ENCODE data around the gene TUB.

DNA sequence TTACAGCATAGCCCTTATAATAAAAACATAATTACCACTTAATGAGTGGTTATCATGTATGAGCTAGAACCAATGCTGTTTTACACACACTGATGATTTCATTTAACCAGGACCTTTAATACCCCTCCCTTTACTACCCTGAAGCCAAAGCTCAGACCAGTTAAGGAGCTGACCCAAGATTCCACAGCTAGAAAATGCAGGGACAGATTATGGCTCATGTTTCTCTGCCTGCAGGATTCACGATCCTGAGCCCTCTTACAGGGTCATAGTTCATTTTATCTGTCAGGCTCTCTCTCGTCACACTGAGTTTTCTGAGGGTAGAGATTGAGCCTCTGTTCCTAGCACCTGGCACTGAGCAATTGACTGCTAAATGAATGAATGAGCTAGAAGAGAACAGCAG is 27.4 kb downstream of the TUB start:
- TF ChIP-seq POLR2AphosphoS5 (IDR thresholded peaks at IDR 0.05; ENCODE audit: low read depth, low read length) (no peak), SIN3A (IDR thresholded peaks at IDR 0.05; ENCODE audit: borderline replicate concordance, insufficient read depth, low read length) (no peak), TAF1 (IDR thresholded peaks at IDR 0.05; ENCODE audit: borderline replicate concordance, insufficient read depth, low read length) (no peak), FOXP2 (optimal IDR thresholded peaks at IDR 0.05; ENCODE audit: borderline replicate concordance, extremely low read depth, extremely low read length, insufficient read depth) (no peak)
- TF ChIP-seq, protein P1, sequence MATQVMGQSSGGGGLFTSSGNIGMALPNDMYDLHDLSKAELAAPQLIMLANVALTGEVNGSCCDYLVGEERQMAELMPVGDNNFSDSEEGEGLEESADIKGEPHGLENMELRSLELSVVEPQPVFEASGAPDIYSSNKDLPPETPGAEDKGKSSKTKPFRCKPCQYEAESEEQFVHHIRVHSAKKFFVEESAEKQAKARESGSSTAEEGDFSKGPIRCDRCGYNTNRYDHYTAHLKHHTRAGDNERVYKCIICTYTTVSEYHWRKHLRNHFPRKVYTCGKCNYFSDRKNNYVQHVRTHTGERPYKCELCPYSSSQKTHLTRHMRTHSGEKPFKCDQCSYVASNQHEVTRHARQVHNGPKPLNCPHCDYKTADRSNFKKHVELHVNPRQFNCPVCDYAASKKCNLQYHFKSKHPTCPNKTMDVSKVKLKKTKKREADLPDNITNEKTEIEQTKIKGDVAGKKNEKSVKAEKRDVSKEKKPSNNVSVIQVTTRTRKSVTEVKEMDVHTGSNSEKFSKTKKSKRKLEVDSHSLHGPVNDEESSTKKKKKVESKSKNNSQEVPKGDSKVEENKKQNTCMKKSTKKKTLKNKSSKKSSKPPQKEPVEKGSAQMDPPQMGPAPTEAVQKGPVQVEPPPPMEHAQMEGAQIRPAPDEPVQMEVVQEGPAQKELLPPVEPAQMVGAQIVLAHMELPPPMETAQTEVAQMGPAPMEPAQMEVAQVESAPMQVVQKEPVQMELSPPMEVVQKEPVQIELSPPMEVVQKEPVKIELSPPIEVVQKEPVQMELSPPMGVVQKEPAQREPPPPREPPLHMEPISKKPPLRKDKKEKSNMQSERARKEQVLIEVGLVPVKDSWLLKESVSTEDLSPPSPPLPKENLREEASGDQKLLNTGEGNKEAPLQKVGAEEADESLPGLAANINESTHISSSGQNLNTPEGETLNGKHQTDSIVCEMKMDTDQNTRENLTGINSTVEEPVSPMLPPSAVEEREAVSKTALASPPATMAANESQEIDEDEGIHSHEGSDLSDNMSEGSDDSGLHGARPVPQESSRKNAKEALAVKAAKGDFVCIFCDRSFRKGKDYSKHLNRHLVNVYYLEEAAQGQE (IDR thresholded peaks at IDR 0.05; ENCODE audit: insufficient read depth in 1 of 2, low read depth in 2 of 2, low read length in 2 of 2), result no peak

Data from PFSK-1 (cell line).